HG03575 (cell line): ENCODE data around the gene NODAL.
"Not testable (repeated sequence)": the region's sequence is repeated elsewhere in the genome, so short reads cannot be mapped to it uniquely, and the experiment has no call there.

Source experiments
- ATAC-seq: cut with Tn5 transposase; IDR thresholded peaks from one replicate; pipeline ENCODE4 v1.9.1; 2021; ENCODE audit not compliant: unreplicated experiment, insufficient number of reproducible peaks, low FRiP score; ENCODE audit errors: extremely low read depth

Gene NODAL

DNA sequence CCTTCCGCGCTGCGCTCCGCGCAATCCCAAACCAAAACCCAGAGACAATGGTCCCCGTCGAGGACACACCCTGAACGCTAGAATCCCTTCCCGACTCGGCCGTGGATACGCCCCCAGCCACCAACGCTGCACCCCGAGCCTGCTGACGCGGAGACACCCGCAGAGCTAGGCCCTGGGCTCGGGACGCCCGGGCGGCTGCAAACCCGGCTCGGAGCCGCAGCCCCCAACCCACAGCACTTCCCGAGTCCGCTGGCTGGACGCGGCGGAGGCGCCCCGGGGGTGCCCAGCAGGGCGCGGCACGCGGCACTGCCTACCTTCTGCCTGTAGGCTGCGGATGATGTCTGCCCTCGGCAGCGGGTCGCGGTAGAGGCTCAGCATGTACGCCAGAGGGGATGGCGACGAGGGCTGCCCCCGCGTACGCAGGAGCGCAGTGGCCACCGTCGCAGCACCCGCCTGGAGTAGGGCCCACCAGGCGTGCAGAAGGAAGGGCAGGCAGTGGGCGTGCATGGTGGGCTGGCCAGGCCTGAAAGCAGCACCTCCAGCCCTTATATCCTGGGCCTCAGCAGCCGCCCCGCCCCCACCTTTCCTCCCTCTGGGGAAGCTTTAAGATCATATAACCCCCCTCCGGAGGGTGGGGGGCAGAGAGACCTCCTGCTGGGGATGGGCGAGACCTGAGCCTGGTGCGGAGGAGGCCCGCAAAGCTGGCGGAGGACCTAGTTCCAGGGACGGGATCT, at the start of gene NODAL:
NODAL (minus strand) TSS at position 521 of the 734 bp plus-strand sequence; CDS start at position 507, 14 bp downstream.
- ATAC-seq, result no peak

DNA sequence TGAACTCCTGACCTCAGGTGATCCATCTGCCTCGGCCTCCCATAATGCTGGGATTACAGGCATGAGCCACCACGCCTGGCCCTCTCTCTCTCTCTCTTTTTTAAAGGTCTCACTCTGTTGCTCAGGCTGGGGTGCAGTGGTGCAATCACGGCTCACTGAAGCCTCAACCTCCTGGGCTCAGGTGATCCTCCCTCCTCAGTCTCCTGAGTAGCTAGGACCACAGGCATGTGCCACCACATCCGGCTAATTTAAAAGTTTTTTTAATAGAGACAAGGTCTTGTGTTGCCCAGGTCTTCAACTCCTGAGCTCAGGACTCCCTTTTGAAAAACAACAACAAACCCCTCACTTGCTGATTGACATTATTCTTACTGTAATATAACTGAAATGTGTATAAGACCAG, 48.7 kb upstream of the NODAL start:
- ATAC-seq, result no peak

DNA sequence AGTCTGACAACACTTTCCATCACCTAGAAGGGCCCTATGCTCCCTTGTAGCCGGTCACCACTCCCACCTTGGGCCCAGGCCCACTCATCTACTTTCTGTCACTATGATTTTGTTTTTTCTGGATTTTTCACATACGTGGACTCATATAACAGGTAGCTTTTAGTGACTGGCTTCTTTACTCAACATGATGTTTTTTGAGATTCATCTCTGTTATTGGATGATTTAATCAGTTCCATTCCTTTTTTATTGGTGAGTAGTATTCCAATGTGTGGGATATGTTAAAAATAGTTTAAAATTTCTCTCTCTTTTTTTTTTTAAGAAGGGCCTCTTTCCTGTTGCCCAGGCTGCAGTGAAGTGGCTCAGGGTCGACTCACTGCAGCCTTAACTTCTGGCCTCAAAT, 46.3 kb upstream of the NODAL start:
- no peak for ATAC-seq

DNA sequence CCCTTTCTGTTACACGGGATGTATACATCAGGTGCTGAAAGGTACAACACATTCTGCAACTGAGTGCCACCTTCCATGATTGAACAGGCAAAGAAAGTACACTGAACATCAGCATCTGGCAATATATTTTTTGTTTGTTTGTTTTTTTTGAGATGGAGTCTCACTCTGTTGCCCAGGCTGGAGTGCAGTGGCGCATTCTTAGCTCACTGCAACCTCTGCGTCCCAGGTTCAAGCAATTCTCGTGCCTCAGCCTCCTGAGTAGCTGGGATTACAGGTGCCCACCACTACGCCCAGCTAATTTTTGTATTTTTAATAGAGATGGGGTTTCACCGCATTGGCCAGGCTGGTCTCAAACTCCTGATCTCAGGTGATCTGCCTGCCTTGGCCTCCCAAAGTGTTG, 42.4 kb upstream of the NODAL start:
- ATAC-seq, result not testable (repeated sequence)

DNA sequence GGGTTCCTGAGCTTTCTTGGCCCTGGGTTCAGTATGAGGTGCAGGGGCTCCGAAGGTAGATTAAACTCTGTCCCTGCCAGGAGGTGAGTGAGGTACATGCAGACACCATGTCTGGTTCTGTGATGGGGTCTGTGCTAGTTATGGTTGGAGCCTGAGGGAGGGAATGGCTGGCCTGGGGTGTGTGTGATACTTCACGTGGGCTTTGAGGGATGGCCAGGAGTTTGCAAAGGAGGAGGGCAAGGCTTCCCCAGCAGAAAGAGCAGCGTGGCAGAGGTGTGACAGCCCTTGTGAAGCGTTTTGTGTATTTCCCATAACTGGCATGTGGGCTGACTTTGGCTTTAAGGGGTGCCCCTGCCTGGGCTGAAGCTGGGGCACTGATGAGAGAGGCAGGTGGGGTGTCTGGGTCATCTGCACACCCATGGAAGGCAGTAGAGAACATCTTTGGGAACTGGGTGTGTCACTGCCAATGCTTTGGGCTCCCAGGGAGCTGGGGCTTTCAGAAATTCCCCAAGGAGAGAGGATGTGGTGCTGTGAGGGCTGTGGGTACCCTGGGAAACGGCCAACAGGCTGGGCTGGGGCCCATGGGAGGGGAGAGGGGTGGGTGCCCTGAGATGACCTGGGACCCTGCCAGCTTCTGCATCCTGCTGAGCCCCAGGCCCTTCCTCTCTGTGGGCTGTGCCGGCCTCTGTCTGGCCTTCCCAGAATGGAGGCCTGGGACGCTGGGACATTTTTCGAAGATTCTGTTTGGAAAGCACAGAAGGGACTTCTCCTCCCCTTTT, 41.7 kb upstream of the NODAL start:
- ATAC-seq, result no peak

DNA sequence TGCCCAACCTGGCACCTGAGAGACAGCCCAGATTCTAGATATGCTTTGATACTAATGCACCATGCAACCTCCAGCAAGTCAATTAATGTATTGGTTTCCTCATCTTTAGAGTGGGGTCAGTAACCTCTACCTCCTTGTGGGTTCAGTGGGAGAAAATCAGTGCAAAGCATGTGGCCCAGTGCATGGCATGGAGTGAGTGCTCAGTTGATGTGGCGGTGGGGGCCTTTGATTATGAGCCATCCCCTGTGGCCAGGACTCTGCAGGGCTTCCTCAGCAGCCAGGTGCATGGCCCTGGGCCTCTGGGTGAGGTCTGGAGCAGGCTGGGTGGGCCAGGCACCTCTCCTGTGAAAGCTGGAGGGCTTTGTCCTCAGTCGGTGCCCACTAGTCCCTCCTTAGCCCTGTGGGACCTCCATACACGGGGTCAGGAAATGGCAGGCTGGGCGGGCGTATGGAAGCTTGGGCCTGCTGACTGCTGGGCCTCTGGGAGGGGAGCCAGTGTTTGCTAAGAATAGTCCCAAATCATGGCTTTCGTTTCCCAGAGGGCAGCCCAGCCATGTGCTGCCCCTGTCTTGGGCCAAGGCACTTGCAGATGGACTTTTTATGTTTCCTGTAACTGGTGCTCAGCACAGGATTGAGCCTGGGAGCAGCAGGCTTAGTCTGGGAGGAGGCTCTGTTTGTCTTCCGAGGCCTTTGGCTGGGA, 40.5 kb upstream of the NODAL start:
- no peak for ATAC-seq

DNA sequence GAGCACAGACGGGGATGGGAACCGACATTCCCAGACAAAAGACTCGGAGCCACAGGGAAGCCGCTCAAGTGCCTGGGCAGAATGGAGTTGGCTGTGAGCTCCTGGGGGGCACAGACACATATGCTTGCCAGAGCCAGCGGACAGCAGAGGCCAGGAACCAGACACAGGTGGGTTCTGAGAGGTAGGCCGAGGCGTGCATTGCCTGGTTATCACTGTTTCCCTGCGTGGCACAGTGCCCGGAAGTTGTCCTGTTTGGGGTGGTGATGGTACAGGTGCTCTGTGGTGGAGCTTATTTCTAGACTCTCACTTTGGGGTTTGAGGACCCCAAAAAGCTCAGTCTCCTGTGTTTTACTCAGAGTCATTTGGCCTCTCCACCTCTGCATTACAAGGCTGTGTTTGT, 39.6 kb upstream of the NODAL start:
- ATAC-seq, result no peak

DNA sequence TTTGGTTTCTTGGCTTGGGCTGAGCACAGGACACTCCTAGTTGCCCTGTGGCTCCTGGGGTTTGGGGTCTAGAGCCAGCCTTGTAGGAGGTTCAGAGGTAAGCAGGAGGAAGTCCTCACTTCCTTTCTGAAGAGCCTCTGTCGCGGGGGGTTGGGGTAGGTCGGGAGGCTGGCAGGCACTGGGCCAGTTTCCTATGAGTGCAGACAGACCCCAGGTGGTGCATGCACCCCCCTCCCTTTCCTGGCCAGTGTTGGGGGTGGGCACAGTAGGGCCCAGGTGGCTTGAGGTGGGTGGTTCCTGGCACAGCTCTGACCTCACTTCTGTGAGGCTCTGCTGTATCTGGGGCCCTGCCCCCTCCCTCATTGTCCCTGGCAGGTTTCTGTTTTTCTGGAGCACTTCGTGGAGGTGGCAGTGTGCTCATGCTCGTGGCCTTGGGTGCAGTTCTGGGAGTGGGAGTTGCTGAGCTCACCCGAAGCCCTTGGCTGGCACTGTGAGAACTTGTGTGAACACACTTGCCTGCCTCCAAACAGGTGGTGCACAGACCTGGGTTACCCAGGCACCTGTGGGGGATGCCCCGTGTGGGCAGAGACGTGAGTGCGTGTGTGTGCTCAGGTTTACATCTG, 38.9 kb upstream of the NODAL start:
- no peak for ATAC-seq

DNA sequence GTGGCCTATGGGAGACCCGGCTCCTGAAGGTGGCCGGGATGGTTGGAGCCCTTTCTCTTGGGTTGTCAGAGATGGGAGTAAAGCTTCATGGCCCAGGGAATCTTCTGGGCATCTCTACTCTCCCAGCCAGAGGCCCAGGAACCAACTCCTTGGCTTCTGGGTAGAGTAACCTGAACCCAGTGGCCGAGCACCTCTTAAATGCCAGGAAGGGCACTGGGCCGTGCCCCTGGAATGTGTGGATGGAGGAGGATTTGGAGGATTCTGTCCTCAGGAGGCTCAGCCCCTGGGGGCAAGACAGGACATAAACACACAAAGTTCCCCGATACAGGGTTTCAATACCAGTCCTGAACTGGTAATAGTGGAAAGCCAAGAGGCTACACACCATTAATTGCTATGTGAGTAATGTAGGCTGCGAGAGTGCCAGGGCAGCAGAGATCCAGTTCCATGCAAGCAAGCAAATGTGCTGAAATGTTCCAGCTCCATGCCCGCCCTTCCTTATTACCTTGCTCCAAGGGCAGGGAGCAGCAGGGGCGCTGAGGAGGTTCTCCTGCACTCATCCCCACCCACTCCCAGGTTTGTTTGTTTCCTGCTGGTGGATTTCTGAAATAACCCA, 38.3 kb upstream of the NODAL start:
- ATAC-seq, result no peak

DNA sequence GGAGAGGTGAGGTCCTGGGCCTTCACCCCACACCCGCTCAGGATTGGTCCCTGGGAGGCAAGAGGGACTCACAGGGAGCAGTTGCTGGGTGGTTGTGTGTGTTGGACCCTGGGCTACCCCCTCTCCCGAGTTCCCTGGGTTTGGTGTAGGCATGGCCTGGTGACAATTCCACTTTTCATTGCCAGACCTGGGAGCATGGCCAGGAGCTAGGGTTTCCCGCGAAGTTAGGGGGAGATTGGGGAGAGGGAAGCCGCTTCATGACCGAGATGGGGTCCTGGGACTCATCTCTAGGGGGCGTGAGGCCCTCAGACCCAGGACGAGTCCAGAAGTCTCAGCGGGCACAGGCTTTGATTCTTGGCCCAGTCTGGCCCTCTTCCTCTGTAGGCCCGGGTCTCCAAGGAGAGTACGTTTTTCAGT, 37.7 kb upstream of the NODAL start:
- no peak for ATAC-seq

DNA sequence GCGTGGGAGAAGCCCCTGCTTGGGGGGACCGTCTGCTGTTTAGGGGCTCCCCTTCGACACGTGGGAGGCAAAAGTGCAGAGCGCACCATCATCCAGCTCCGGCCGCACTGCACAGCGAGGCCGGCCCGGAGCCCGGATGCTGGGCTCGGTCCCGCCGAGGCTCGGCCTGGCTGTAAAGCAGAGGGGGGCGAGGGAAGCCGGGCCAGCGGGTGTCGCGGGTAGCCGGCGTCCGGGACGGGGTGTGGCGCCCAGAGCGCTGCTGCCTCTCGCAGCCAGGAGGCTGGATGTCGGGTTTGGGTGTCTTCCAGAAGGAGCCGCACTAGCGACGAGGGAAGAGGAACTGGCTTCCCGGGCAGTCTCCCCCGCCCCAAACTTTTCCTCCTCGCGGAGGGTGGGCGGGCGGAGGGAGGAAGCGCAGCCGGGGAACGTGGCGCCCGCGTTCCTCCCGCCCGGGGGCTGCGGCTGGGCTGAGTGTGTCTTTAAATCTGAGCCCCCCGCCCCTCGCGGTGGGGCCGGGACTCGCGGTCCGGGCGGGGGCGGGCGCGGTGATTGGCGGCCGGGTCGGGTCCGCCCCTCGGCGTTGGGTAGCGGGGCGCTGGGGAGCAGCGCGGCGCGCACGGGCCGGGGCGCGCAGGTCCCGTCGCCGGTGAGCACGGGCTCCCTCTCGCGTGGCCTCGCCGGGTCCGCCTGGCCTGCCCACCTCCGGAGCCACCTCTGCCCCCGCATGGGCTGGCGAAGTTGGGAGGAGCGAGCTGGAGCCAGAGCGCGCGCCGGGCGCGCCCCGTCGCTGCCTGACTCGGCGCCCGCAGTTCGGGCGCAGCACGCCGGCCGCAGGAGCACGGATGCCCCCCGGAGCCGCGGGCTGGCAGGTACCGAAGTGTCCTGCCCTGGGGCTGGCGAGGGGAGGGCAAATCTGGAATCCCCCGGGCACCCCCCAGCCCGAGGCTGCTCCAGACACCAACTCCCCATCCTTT, 37.0 kb upstream of the NODAL start, which contains the start of gene PALD1:
PALD1 (plus strand) TSS at position 577 of the 974 bp plus-strand sequence. CDS start 47,185 bp downstream, outside the sequence.
- no peak for ATAC-seq

DNA sequence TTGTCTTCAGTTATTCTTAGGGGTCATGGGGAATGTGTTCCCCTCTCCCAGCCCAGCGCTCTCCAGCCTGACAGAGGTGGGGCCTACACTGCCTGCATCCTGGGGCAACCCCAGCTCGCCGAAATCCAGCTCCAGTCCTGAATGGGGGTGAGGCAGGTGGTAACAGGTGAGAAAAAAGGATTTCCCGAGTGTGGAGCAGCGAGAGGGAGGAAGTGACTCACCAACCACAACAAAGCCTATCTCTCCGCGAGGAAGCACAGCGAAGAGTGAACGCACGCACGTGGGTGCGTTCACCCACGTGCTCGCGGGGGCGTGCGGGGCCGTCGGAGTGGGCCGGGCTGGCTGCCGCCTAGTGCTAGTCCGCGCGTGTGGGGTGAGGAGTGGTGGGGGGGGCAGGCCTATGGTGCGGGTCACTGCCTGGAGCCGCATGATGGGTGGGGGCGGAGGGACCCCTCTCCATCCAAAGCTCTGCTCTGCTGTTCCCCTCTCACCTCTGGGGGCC, 36.2 kb upstream of the NODAL start:
- ATAC-seq, result no peak

DNA sequence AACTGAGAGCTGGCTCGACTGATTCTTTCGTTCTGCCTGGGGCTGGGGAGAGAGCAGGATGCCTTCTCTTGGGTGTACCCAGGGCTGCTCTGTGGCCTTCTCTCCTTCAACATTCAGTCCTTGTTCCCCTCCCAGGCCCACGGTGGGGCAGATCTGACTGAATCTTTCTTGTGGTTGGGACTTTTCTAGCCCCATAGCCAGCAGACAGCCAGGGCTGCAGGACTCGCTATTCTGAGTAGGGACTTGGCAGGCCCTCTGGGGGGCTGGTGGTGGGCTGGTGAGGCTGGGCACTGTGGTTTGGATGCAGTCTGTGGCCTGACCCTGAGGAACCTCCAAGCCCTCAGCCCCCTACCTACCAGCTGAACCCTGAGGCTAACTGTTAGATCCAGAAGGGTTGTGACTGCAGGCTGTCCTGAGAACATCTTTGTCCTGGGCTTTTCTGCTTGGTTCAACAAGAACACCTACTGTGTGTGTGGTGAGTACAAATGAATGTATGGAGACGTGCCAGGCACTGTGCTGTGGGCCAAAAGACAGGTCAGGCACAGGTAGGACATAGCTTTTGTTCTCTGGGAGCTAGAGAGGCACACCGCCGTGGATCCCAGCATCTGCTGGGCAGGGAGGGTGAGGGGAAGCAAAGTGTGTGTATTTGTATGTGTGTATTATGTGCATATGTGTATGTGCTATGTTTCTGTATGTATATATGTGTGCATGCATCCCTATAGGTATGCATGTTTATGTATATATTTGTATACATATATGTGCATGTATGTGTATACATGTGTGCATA, 35.0 kb upstream of the NODAL start:
- ATAC-seq, result no peak

DNA sequence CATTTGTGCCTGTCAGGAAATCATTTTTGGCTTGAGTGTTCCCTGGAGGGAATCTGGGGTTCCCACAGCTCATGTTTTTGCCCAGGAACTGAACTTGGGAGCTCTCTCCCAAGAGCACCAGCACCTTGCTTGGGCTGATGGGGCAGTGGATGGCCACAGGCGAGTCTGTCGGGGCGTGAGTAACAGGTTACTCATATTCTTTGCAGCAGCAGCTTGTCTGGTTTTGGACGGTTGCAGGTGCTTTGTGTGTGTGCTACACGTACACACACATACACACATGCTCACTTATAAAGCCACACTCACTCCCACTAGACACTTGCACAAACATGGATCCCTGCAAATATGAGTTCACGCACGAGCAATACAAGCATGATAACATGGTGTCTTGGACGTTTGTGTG, 34.2 kb upstream of the NODAL start:
- ATAC-seq, result no peak

DNA sequence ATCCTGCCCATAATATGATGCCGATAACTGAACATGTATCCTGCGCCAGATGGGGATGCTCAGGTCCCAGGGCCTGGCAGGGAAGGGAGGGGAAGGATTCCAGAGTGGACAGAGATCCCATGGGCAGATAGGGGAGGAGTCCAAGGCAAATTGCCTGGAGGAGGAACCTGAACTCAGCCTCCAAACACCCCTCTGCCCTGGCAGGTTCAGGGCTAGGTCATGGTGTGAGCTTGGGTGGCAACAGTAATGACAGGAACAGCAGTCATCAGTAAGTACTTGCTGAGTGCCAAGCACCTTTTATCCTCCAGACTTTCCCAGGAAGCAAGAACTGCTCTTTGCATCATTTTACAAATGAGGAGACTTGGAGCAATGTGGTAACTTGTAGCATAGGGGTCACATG, 33.3 kb upstream of the NODAL start:
- no peak for ATAC-seq

DNA sequence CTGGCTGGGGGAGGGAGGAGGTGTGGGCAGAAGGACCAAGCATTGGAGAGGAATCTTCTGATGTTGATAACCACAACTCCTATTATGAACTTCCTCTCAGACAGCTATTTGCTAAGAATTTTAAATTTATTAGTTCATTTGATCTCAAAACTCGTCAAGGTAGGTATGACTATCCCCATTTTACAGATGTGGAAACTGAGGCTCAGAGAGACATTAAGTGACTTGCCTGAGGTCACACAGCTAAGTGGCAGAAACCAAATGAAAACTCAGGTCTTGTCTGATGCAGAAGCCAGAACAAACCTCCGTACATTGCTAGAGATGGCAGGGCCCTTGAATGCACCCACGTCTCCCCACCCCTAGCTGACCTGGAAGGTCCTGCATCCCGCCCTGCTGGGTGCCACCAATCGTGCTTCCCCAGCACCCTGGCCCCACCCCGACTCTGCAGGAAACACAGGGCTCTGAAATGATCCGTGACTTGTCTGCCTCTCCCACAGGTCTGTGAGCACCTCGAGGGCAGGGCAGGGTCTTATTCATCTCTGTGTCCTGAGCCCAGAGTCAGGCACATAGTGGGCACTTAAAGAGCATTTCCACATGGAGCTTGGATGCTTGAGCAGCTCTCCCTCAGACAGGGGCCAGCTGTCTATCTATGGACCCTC, 31.4 kb upstream of the NODAL start:
- no peak for ATAC-seq

DNA sequence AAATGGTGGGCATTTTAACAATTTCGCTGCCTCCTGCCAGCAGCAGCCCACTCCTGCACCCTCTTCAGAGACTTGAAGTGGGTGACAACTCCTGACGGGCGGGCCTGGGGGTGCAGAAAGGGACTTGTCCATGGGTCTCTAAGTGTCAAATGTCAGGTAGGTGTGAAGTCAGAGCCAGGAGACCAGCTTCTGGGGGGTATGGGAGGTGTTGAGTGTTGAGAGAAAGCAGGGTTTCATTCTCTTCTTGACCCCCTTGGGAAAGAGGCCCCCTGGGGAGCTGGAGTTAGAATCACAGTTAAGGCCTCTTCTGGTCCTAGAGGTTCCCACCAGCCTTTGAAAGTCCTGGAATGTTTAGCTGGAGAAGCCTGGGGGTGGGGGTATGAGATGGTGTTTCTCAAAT, 25.5 kb upstream of the NODAL start:
- ATAC-seq, result no peak
